Caco-2 (cell line): ENCODE results near the gene ARAP3. TPM values are rescaled to one million over a fixed set of nuclear protein-coding genes. Genes with fewer than 3 reads are reported as not detected.

Source experiments
- BruUV-seq: library from RNA; stranded (reverse); fragments of 400-500 nt; replicated peaks from 2 replicates; lab custom pipeline; 2021; lab: Mats Ljungman, UMichigan
- CTCF ChIA-PET: fragments of 300-600 bp; sonication (Branson Sonifier 250); formaldehyde crosslinking; loops from one replicate; lab custom pipeline; 2022; ENCODE audit warnings: antibody characterized with exemption; lab: Charles Lee
- POLR2A ChIA-PET: fragments of 300-600 bp; sonication (Branson Sonifier 250); formaldehyde crosslinking; loops from one replicate; lab custom pipeline; 2022; ENCODE audit warnings: antibody characterized with exemption; lab: Charles Lee
- DNase-seq, 2 experiments: peaks; one replicate each; pipeline versions ENCODE4 v3.0.0 to v3.0.0-alpha.2; 2020 to 2022
- H3K27me3 ChIP-seq: replicated peaks from 2 replicates; pipeline ENCODE4 v1.6.0; 2011; ENCODE audit warnings: low read length; ENCODE audit not compliant: control insufficient read depth, insufficient read depth
- H3K36me3 ChIP-seq: 2 replicates; pipeline ENCODE4 v1.5.1; 2011; ENCODE audit warnings: low read length; ENCODE audit not compliant: control insufficient read depth, insufficient read depth
- H3K4me1 ChIP-seq: fragments of 250-450 bp; sonication (Bioruptor Pico); 2 replicates; pipeline ENCODE4 v1.5.1; 2020; ENCODE audit warnings: mild to moderate bottlenecking
- H3K4me3 ChIP-seq: 2 replicates; pipeline ENCODE4 v1.5.1; 2011; ENCODE audit warnings: low read depth, mild to moderate bottlenecking, control low read depth, low read length
- H3K9me3 ChIP-seq: fragments of 250-450 bp; sonication (Bioruptor Pico); 2 replicates; pipeline ENCODE4 v1.5.1; 2020; ENCODE audit warnings: mild to moderate bottlenecking, moderate library complexity
- H3K27ac Mint-ChIP-seq: one replicate; pipeline ENCODE4 v1.8.0; 2022; ENCODE audit warnings: mixed read lengths; ENCODE audit not compliant: unreplicated experiment
- H3K27me3 Mint-ChIP-seq: one replicate; pipeline ENCODE4 v1.8.0; 2022; ENCODE audit warnings: mixed read lengths; ENCODE audit not compliant: insufficient read depth, unreplicated experiment
- H3K36me3 Mint-ChIP-seq: one replicate; pipeline ENCODE4 v1.8.0; 2022; ENCODE audit warnings: mild to moderate bottlenecking, mixed read lengths; ENCODE audit not compliant: insufficient read depth, unreplicated experiment
- H3K4me1 Mint-ChIP-seq: one replicate; pipeline ENCODE4 v1.8.0; 2022; ENCODE audit warnings: low read depth, mixed read lengths; ENCODE audit not compliant: unreplicated experiment
- H3K4me3 Mint-ChIP-seq: one replicate; pipeline ENCODE4 v1.8.0; 2022; ENCODE audit warnings: mild to moderate bottlenecking, moderate library complexity, mixed read lengths; ENCODE audit not compliant: unreplicated experiment
- H3K9me3 Mint-ChIP-seq: one replicate; pipeline ENCODE4 v1.8.0; 2022; ENCODE audit warnings: mixed read lengths; ENCODE audit not compliant: unreplicated experiment
- intact Hi-C: fragments of 100-400 bp; cut with micrococcal nuclease; formaldehyde crosslinking; loops from one replicate; pipeline ENCODE4 v1.10.0; 2022; ENCODE audit not compliant: unreplicated experiment
- total RNA-seq: library from RNA; stranded (reverse); gene quantifications from 2 replicates; pipeline ENCODE4 v1.2.3, GENCODE V29; 2022
- TF ChIP-seq, protein P1 (sequence below), 2 experiments: fragments of 200-600 bp in 1 of 2; IDR thresholded peaks; 1 replicate in 1 of 2; 2 replicates in 1 of 2; pipeline versions ENCODE4 v1.5.1 to v1.8.0; 2011 to 2022; ENCODE audit warnings: antibody characterized with exemption in 1 of 2, control low read depth in 1 of 2, inconsistent platforms in 1 of 2, low read depth in 1 of 2, low read length in 1 of 2, mild to moderate bottlenecking in 1 of 2, moderate library complexity in 1 of 2; ENCODE audit not compliant: insufficient read depth in 1 of 2, severe bottlenecking in 1 of 2, unreplicated experiment in 1 of 2

Gene ARAP3
- total RNA-seq, 1 experiment from 2014 or later = 6.3 TPM

GRCh38 chr5:141717043-141717442 is 35.0 kb upstream of the ARAP3 start:
- H3K4me1 ChIP-seq = peaks cover 40% of the 10 kb centered on the region
- BruUV-seq = no TSS peak
- POLR2A ChIA-PET = no interaction called here
- intact Hi-C loops = no loop called here
- no peaks in the 10 kb centered on the region for H3K36me3 Mint-ChIP-seq
- H3K9me3 Mint-ChIP-seq = no peaks in the 10 kb centered on the region
- no peaks in the 10 kb centered on the region for H3K27me3 Mint-ChIP-seq
- H3K36me3 ChIP-seq = no peaks in the 10 kb centered on the region
- TF ChIP-seq, protein P1, sequence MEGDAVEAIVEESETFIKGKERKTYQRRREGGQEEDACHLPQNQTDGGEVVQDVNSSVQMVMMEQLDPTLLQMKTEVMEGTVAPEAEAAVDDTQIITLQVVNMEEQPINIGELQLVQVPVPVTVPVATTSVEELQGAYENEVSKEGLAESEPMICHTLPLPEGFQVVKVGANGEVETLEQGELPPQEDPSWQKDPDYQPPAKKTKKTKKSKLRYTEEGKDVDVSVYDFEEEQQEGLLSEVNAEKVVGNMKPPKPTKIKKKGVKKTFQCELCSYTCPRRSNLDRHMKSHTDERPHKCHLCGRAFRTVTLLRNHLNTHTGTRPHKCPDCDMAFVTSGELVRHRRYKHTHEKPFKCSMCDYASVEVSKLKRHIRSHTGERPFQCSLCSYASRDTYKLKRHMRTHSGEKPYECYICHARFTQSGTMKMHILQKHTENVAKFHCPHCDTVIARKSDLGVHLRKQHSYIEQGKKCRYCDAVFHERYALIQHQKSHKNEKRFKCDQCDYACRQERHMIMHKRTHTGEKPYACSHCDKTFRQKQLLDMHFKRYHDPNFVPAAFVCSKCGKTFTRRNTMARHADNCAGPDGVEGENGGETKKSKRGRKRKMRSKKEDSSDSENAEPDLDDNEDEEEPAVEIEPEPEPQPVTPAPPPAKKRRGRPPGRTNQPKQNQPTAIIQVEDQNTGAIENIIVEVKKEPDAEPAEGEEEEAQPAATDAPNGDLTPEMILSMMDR (IDR thresholded peaks at IDR 0.05; ENCODE audit: insufficient read depth in 1 of 2, low read depth in 1 of 2, low read length in 1 of 2, severe bottlenecking in 1 of 2, unreplicated experiment in 1 of 2) = no peak
- no peak overlapping the region for H3K27ac Mint-ChIP-seq
- no peak for DNase-seq
- CTCF ChIA-PET = no interaction called here
- no peak overlapping the region for H3K4me3 Mint-ChIP-seq
- H3K27me3 ChIP-seq = no peaks in the 10 kb centered on the region
- H3K9me3 ChIP-seq = no peaks in the 10 kb centered on the region
- peaks cover 28% of the 10 kb centered on the region for H3K4me1 Mint-ChIP-seq
- no peak overlapping the region for H3K4me3 ChIP-seq

GRCh38 chr5:141716468-141716867 is 34.4 kb upstream of the ARAP3 start:
- Histone ChIP-seq H3K36me3 (no peaks in the 10 kb centered on the region), H3K4me1 (peaks cover 40% of the 10 kb centered on the region), H3K27me3 (no peaks in the 10 kb centered on the region), H3K4me3 (no peak overlapping the region), H3K9me3 (no peaks in the 10 kb centered on the region)
- ChIA-PET CTCF (interaction anchor here (1.1 kb wide), 1 partner anchor 162 kb away, joined by 4 read pairs; the partner anchor contains the start of gene PCDH1), POLR2A (no interaction called here)
- Mint-ChIP-seq H3K36me3 (no peaks in the 10 kb centered on the region), H3K9me3 (no peaks in the 10 kb centered on the region), H3K4me3 (no peak overlapping the region), H3K4me1 (peaks cover 28% of the 10 kb centered on the region), H3K27me3 (no peaks in the 10 kb centered on the region), H3K27ac (no peak overlapping the region)
- no peak for DNase-seq
- TF ChIP-seq, protein P1 (IDR thresholded peaks at IDR 0.05; ENCODE audit: insufficient read depth in 1 of 2, low read depth in 1 of 2, low read length in 1 of 2, severe bottlenecking in 1 of 2, unreplicated experiment in 1 of 2) = no peak
- intact Hi-C loops = no loop called here
- BruUV-seq = no TSS peak

- Mint-ChIP-seq H3K4me3 (no peak overlapping the region), H3K4me1 (peaks cover 28% of the 10 kb centered on the region), H3K27me3 (no peaks in the 10 kb centered on the region), H3K36me3 (no peaks in the 10 kb centered on the region), H3K9me3 (no peaks in the 10 kb centered on the region), H3K27ac (no peak overlapping the region)
- peak in 1 of 2 experiments; percentile 70 for DNase-seq
- Histone ChIP-seq H3K4me1 (peaks cover 40% of the 10 kb centered on the region), H3K4me3 (no peak overlapping the region), H3K27me3 (no peaks in the 10 kb centered on the region), H3K9me3 (no peaks in the 10 kb centered on the region), H3K36me3 (no peaks in the 10 kb centered on the region)
- TF ChIP-seq, protein P1 (IDR thresholded peaks at IDR 0.05; ENCODE audit: insufficient read depth in 1 of 2, low read depth in 1 of 2, low read length in 1 of 2, severe bottlenecking in 1 of 2, unreplicated experiment in 1 of 2) = no peak
- CTCF ChIA-PET = interaction anchor here (0.6 to 1.1 kb wide), 2 partner anchors 163 to 200 kb away, joined by 4 read pairs; partner anchors contain the start of gene PCDH1
- POLR2A ChIA-PET = no interaction called here
- intact Hi-C loops = no loop called here
- no TSS peak for BruUV-seq
Measured at GRCh38 chr5:141716009-141716408, 34.0 kb upstream of the ARAP3 start.
